OCI-LY1 (cell line): ENCODE data around the gene WNT11.

Source experiments
- H2AFZ ChIP-seq: fragments of 200-600 bp; sonication (generic), shearing (Covaris generic); 2 replicates; pipeline ENCODE4 v1.6.0; 2014; ENCODE audit warnings: antibody characterized with exemption, mild to moderate bottlenecking, low read length
- H3F3A ChIP-seq: fragments of 200-600 bp; sonication (generic), shearing (Covaris generic); 2 replicates; pipeline ENCODE4 v1.6.0; 2014; ENCODE audit warnings: mild to moderate bottlenecking, antibody characterized with exemption, low read length, moderate library complexity; ENCODE audit not compliant: insufficient read depth
- H3K27ac ChIP-seq: fragments of 200-600 bp; sonication (generic); 2 replicates; pipeline ENCODE4 v1.5.1; 2014; ENCODE audit warnings: low read length, mixed run types, mild to moderate bottlenecking, low read depth; ENCODE audit not compliant: poor library complexity, severe bottlenecking
- H3K27me3 ChIP-seq: fragments of 200-600 bp; sonication (generic); 2 replicates; pipeline ENCODE4 v1.6.0; 2014; ENCODE audit warnings: antibody characterized with exemption, mild to moderate bottlenecking, low read length, moderate library complexity; ENCODE audit not compliant: insufficient read depth
- H3K36me3 ChIP-seq: fragments of 200-600 bp; sonication (generic); 2 replicates; pipeline ENCODE4 v1.6.1; 2014; ENCODE audit warnings: mild to moderate bottlenecking, antibody characterized with exemption, low read length, moderate library complexity, mixed read lengths; ENCODE audit not compliant: insufficient read depth
- H3K4me1 ChIP-seq: fragments of 200-600 bp; sonication (generic); 2 replicates; pipeline ENCODE4 v1.5.1; 2014; ENCODE audit warnings: mild to moderate bottlenecking, low read length, moderate library complexity; ENCODE audit not compliant: insufficient read depth, severe bottlenecking
- H3K4me2 ChIP-seq: fragments of 200-600 bp; sonication (generic), shearing (Covaris generic); 2 replicates; pipeline ENCODE4 v1.6.1; 2014; ENCODE audit warnings: low read length
- H3K4me3 ChIP-seq: fragments of 200-600 bp; sonication (generic); 2 replicates; pipeline ENCODE4 v1.5.1; 2014; ENCODE audit warnings: low read length, low read depth, mild to moderate bottlenecking, mixed read lengths; ENCODE audit not compliant: poor library complexity, severe bottlenecking
- H3K79me2 ChIP-seq: fragments of 200-600 bp; shearing (Covaris generic); 2 replicates; pipeline ENCODE4 v1.6.1; 2016; ENCODE audit warnings: mixed run types, low read length, mixed read lengths; ENCODE audit not compliant: insufficient read depth
- H3K9ac ChIP-seq: fragments of 200-600 bp; sonication (generic), shearing (Covaris generic); 2 replicates; pipeline ENCODE4 v1.6.1; 2014; ENCODE audit warnings: mild to moderate bottlenecking, low read length, mixed read lengths
- H3K9me2 ChIP-seq: fragments of 200-600 bp; sonication (generic), shearing (Covaris generic); 2 replicates; pipeline ENCODE4 v1.6.1; 2014; ENCODE audit warnings: low read depth, mild to moderate bottlenecking, low read length, mixed read lengths
- H3K9me3 ChIP-seq: fragments of 200-600 bp; shearing (Covaris generic); 2 replicates; pipeline ENCODE4 v1.6.1; 2014; ENCODE audit warnings: low read length, mixed read lengths
- H4K20me1 ChIP-seq: fragments of 200-600 bp; sonication (generic), shearing (Covaris generic); 2 replicates; pipeline ENCODE4 v1.6.0; 2016; ENCODE audit warnings: mild to moderate bottlenecking, low read length; ENCODE audit not compliant: insufficient read depth
- CTCF ChIP-seq: fragments of 200-600 bp; sonication (generic), shearing (Covaris generic); IDR thresholded peaks from 2 replicates; pipeline ENCODE4 v1.5.1; 2017; ENCODE audit warnings: mild to moderate bottlenecking, antibody characterized with exemption, low read length, moderate library complexity, mixed read lengths
- EZH2 ChIP-seq: fragments of 200-600 bp; sonication (generic), shearing (Covaris generic); IDR thresholded peaks from 2 replicates; pipeline ENCODE4 v1.8.0; 2017; ENCODE audit warnings: borderline replicate concordance, mixed run types, mild to moderate bottlenecking, antibody characterized with exemption, low read length, moderate library complexity, mixed read lengths

WNT11 gene

GRCh38 chr11:76194872-76195668 is 11.2 kb downstream of the WNT11 start:
- no peak overlapping the region for H2AFZ ChIP-seq
- H3K4me2 ChIP-seq = no peak overlapping the region
- H3K4me3 ChIP-seq = no peak overlapping the region
- TF ChIP-seq EZH2 (no peak), CTCF (no peak)
- no peak overlapping the region for H3K27ac ChIP-seq
- no peaks in the 10 kb centered on the region for H3K4me1 ChIP-seq
- H3K27me3 ChIP-seq = no peaks in the 10 kb centered on the region; the same call in none of the 2 replicates
- no peak overlapping the region for H3K9ac ChIP-seq
- no peaks in the 10 kb centered on the region for H3K36me3 ChIP-seq
- H3K79me2 ChIP-seq = no peaks in the 10 kb centered on the region
- H4K20me1 ChIP-seq = no peaks in the 10 kb centered on the region
- no peaks in the 10 kb centered on the region for H3F3A ChIP-seq
- no peaks in the 10 kb centered on the region for H3K9me2 ChIP-seq
- no peaks in the 10 kb centered on the region for H3K9me3 ChIP-seq

DNA sequence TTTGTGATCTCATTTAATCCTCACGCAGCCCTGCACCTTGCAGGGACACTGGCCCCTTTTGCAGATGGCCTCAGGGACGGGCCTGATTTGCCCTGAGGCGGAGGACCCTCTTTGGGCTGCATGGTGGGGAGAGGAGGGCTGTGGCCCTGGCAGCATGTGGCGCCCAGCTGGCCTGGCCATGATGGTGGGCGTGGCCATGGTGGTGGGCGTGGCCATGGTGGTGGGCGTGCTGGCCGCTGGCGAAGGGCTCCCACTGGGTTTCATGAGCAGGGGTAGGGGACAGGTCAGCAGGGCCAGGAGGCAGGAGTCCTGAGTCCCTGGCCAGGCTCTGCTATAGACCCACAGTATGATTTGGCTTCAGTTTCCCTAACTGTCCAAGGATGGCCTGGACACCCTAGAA is 13.1 kb downstream of the WNT11 start:
- Histone ChIP-seq H3K4me3 (no peak overlapping the region), H3K9me3 (no peaks in the 10 kb centered on the region), H3K4me2 (no peak overlapping the region), H3K4me1 (no peaks in the 10 kb centered on the region), H3K9ac (no peak overlapping the region), H3F3A (no peaks in the 10 kb centered on the region), H3K27ac (no peak overlapping the region), H3K36me3 (no peaks in the 10 kb centered on the region), H3K9me2 (no peaks in the 10 kb centered on the region), H2AFZ (no peak overlapping the region), H4K20me1 (no peaks in the 10 kb centered on the region), H3K79me2 (no peaks in the 10 kb centered on the region), H3K27me3 (0 out of 2 replicates have a peak, but pooled peaks cover 3% of the 10 kb centered on the region)
- no peak for TF ChIP-seq EZH2
- TF ChIP-seq CTCF = no peak

- Histone ChIP-seq H3K4me3 (no peak overlapping the region), H3F3A (no peaks in the 10 kb centered on the region), H3K4me1 (no peaks in the 10 kb centered on the region), H3K79me2 (no peaks in the 10 kb centered on the region), H3K9me2 (no peaks in the 10 kb centered on the region), H3K36me3 (no peaks in the 10 kb centered on the region), H2AFZ (no peak overlapping the region), H4K20me1 (no peaks in the 10 kb centered on the region), H3K27ac (no peak overlapping the region), H3K9ac (no peak overlapping the region), H3K9me3 (no peaks in the 10 kb centered on the region), H3K27me3 (0 out of 2 replicates have a peak, but pooled peaks cover 6% of the 10 kb centered on the region), H3K4me2 (no peak overlapping the region)
- TF ChIP-seq EZH2 (no peak), CTCF (no peak)
Measured at GRCh38 chr11:76190376-76190775, 15.9 kb downstream of the WNT11 start.
